ENCODE measurements around the gene ANKRD11.

Gene ANKRD11

GRCh38 chr16:89378947-89379771, 111.2 kb downstream of the ANKRD11 start:
- no peak for FAIRE-seq

- FAIRE-seq = no peak
Measured at GRCh38 chr16:89377453-89377848, 112.9 kb downstream of the ANKRD11 start.

- FAIRE-seq = no peak
Measured at GRCh38 chr16:89376812-89377452, 113.4 kb downstream of the ANKRD11 start.

GRCh38 chr16:89375686-89376085, 114.7 kb downstream of the ANKRD11 start:
- no peak for FAIRE-seq

- no peak for FAIRE-seq
Measured at GRCh38 chr16:89375021-89375420, 115.3 kb downstream of the ANKRD11 start.

GRCh38 chr16:89374393-89374960, 115.9 kb downstream of the ANKRD11 start:
- FAIRE-seq = no peak

- FAIRE-seq = no peak
Measured at GRCh38 chr16:89373355-89374110, 116.8 kb downstream of the ANKRD11 start.

- FAIRE-seq = no peak
Measured at GRCh38 chr16:89371968-89372634, 118.3 kb downstream of the ANKRD11 start.

- no peak for FAIRE-seq
Measured at GRCh38 chr16:89371386-89371785, 119.0 kb downstream of the ANKRD11 start.

- FAIRE-seq = no peak
Measured at GRCh38 chr16:89370601-89371000, 119.8 kb downstream of the ANKRD11 start.

GRCh38 chr16:89370081-89370511, 120.3 kb downstream of the ANKRD11 start:
- no peak for FAIRE-seq

GRCh38 chr16:89369266-89369895, 121.0 kb downstream of the ANKRD11 start:
- FAIRE-seq = no peak

- no peak for FAIRE-seq
Measured at GRCh38 chr16:89368604-89369249, 121.6 kb downstream of the ANKRD11 start.

GRCh38 chr16:89367538-89367915, 122.8 kb downstream of the ANKRD11 start:
- FAIRE-seq = no peak

GRCh38 chr16:89366561-89367537, 123.5 kb downstream of the ANKRD11 start:
- no peak for FAIRE-seq

GRCh38 chr16:89365996-89366395, 124.4 kb downstream of the ANKRD11 start:
- no peak for FAIRE-seq

- FAIRE-seq = no peak
Measured at GRCh38 chr16:89365044-89365467, 125.3 kb downstream of the ANKRD11 start.

- FAIRE-seq = no peak
Measured at GRCh38 chr16:89364606-89365005, 125.8 kb downstream of the ANKRD11 start.

GRCh38 chr16:89363621-89364393, 126.6 kb downstream of the ANKRD11 start:
- FAIRE-seq = no peak

All from colon (tissue), 2 donors.